ENCODE results near the gene ARHGDIG. TPM values are rescaled to one million over a fixed set of nuclear protein-coding genes. Genes with fewer than 3 reads are reported as not detected.

The ARHGDIG gene
- total RNA-seq, 1 donor from 2014 or later: 5.0 TPM

DNA sequence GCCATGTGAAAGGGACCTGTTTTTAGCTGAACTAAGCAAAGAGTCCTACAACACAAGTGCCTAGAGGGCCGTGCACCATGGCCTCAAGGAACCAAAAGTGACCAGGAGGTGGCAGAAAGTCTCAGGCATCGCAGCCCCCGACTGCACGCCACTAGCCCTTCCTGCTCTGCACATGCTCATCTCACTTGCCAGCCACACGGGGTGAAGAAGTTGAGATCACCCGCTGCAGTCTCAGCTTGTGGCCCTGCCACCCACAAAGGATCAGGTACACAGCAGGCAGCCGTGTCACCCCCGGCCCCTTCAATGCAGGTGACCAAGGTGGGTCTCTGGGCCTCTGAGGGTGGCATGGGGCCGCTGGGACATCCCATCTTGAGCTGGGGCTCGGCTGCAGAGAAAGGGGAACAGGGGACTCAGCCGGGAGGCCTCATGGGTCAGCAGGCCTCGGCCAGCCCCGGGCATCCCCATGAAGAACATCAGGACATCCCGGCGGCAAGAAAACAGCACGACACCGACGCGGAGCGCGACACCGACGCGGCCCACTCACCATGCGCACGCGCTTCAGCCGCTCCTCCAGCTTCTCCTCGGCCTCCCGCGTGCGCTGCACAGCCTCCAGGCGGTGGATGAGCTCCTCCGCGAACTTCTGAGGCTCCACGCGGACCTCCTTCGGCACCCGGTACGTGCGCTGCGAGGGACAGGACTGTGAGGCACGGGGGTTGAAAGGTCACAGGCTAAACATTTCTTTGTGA, 23.5 kb downstream of the ARHGDIG start:
- H2AFZ ChIP-seq (ENCODE audit: low read depth, low read length): no peak overlapping the region
- no peak overlapping the region for H3K27ac ChIP-seq (ENCODE audit: low read depth, low read length)
- no peaks in the 10 kb centered on the region for H3K27me3 ChIP-seq (ENCODE audit: insufficient read depth, low read length)
- no peaks in the 10 kb centered on the region for H3K27me3 Mint-ChIP-seq (ENCODE audit: low read depth, unreplicated experiment)
- no peak overlapping the region for H3K4me2 ChIP-seq (ENCODE audit: low read length)
- TF ChIP-seq, protein P1, sequence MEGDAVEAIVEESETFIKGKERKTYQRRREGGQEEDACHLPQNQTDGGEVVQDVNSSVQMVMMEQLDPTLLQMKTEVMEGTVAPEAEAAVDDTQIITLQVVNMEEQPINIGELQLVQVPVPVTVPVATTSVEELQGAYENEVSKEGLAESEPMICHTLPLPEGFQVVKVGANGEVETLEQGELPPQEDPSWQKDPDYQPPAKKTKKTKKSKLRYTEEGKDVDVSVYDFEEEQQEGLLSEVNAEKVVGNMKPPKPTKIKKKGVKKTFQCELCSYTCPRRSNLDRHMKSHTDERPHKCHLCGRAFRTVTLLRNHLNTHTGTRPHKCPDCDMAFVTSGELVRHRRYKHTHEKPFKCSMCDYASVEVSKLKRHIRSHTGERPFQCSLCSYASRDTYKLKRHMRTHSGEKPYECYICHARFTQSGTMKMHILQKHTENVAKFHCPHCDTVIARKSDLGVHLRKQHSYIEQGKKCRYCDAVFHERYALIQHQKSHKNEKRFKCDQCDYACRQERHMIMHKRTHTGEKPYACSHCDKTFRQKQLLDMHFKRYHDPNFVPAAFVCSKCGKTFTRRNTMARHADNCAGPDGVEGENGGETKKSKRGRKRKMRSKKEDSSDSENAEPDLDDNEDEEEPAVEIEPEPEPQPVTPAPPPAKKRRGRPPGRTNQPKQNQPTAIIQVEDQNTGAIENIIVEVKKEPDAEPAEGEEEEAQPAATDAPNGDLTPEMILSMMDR (IDR thresholded peaks at IDR 0.05; ENCODE audit: insufficient read depth, low read depth, low read length): no peak
- no peak for TF ChIP-seq EZH2 (IDR thresholded peaks at IDR 0.05; ENCODE audit: insufficient read depth, low read length)
- H3K4me3 Mint-ChIP-seq (ENCODE audit: unreplicated experiment): no peak overlapping the region
- H3K9me3 ChIP-seq (ENCODE audit: insufficient read depth, low read depth, low read length): no peaks in the 10 kb centered on the region
- no peaks in the 10 kb centered on the region for H3K79me2 ChIP-seq (ENCODE audit: insufficient read depth, low read length)
- H3K4me1 Mint-ChIP-seq (ENCODE audit: low read depth, unreplicated experiment): no peaks in the 10 kb centered on the region
- H3K4me3 ChIP-seq (ENCODE audit: insufficient read depth, low read depth, low read length): no peak overlapping the region
- H3K9ac ChIP-seq (ENCODE audit: low read length): no peak overlapping the region
- peaks cover 3% of the 10 kb centered on the region for H3K36me3 ChIP-seq (ENCODE audit: insufficient read depth, low read length)
- peaks cover 5% of the 10 kb centered on the region for H4K20me1 ChIP-seq (ENCODE audit: insufficient read depth, low read length)
- DNase-seq (ENCODE audit: low read depth) (no peak), FAIRE-seq (no peak)
- no peak overlapping the region for H3K27ac Mint-ChIP-seq (ENCODE audit: unreplicated experiment)
- no peaks in the 10 kb centered on the region for H3K4me1 ChIP-seq (ENCODE audit: insufficient read depth, low read length)
- H3K36me3 Mint-ChIP-seq (ENCODE audit: low read depth, unreplicated experiment): peaks cover 9% of the 10 kb centered on the region
- H3K9me3 Mint-ChIP-seq (ENCODE audit: unreplicated experiment): no peaks in the 10 kb centered on the region

DNA sequence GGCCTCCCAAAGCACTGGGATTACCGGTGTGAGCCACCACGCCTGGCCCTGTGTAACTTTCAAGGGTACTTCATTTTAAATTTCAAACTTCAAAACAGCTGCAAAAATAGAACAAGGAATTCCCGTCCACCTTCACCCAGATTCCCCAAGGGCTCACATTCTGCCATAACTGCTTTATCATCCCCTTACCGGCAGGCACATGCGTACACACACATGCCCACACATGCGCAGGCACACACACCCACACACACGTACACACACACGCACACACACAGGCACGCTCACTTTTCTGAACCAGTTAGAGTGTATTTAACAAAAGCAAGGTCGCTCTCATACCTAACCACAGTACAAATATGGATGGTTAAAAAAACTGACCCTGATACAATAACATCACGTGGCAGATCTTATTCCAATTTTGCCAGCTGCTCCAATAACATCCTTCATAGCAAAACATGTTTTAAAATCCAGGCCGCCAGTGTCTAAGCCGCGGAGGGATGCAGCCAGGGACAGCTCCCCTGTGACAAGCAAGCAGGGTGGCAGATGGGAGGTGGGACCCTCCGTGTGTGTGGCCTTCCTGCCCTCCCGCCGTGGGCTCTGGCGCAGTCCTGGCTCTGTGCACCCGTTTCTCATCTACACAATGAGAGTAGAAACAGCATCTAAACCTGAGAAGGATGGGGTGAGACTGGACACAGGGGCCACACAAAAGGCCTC, 25.7 kb downstream of the ARHGDIG start:
- Histone ChIP-seq H3K4me3 (ENCODE audit: insufficient read depth, low read depth, low read length) (no peak overlapping the region), H3K79me2 (ENCODE audit: insufficient read depth, low read length) (no peaks in the 10 kb centered on the region), H3K27me3 (ENCODE audit: insufficient read depth, low read length) (no peaks in the 10 kb centered on the region), H3K36me3 (ENCODE audit: insufficient read depth, low read length) (peaks cover 3% of the 10 kb centered on the region), H2AFZ (ENCODE audit: low read depth, low read length) (no peak overlapping the region), H3K9me3 (ENCODE audit: insufficient read depth, low read depth, low read length) (no peaks in the 10 kb centered on the region), H3K4me1 (ENCODE audit: insufficient read depth, low read length) (no peaks in the 10 kb centered on the region), H4K20me1 (ENCODE audit: insufficient read depth, low read length) (peaks cover 10% of the 10 kb centered on the region), H3K9ac (ENCODE audit: low read length) (no peak overlapping the region), H3K27ac (ENCODE audit: low read depth, low read length) (no peak overlapping the region), H3K4me2 (ENCODE audit: low read length) (no peak overlapping the region)
- no peak for DNase-seq (ENCODE audit: low read depth)
- no peak for FAIRE-seq
- H3K4me1 Mint-ChIP-seq (ENCODE audit: low read depth, unreplicated experiment): no peaks in the 10 kb centered on the region
- TF ChIP-seq, protein P1 (IDR thresholded peaks at IDR 0.05; ENCODE audit: insufficient read depth, low read depth, low read length): no peak
- TF ChIP-seq EZH2 (IDR thresholded peaks at IDR 0.05; ENCODE audit: insufficient read depth, low read length): no peak
- H3K36me3 Mint-ChIP-seq (ENCODE audit: low read depth, unreplicated experiment): peaks cover 13% of the 10 kb centered on the region
- no peak overlapping the region for H3K4me3 Mint-ChIP-seq (ENCODE audit: unreplicated experiment)
- no peaks in the 10 kb centered on the region for H3K9me3 Mint-ChIP-seq (ENCODE audit: unreplicated experiment)
- H3K27ac Mint-ChIP-seq (ENCODE audit: unreplicated experiment): no peak overlapping the region
- H3K27me3 Mint-ChIP-seq (ENCODE audit: low read depth, unreplicated experiment): no peaks in the 10 kb centered on the region
